Activated T-cell treated with anti-CD3 and anti-CD28 coated beads for 4 hours (primary cell): ENCODE results near the gene MTOR.
"Not testable (repeated sequence)": the region's sequence is repeated elsewhere in the genome, so short reads cannot be mapped to it uniquely, and the experiment has no call there.

Experiments used
- DNase-seq: peaks from one replicate; pipeline ENCODE4 v3.0.0-alpha.2; 2020

MTOR gene

DNA sequence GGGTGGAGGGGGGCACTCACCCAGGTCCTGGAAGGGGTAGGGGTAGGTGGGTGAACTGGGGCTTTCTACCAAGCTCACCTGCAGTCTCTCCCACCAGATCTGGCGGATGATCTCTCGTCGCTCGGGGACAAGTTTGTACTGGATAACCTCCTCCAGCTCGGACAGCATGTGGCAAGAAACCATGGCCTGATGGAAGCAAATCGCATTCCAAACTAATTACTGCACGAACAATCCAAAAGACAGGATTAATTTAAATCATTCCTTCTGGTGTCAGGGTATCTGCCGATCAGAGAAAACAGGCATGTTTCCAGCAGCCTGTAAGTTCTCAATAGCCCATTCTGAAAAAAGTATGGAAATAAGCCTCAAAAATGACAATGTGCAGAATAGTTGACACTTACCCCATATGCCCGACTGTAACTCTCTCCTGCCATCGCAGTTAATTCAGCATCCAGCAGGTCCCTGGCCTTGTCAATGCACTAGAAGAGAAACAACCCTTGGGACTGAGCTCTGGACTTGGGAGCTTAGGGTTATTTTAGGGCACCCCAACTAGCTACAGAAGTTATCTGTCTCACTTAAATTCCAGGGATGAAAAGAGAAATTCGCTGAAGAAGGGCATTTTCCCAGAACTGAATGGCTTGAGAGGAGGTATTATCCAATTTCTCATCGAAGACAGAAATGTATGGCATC is 117.6 kb downstream of the MTOR start:
- no peak for DNase-seq

DNA sequence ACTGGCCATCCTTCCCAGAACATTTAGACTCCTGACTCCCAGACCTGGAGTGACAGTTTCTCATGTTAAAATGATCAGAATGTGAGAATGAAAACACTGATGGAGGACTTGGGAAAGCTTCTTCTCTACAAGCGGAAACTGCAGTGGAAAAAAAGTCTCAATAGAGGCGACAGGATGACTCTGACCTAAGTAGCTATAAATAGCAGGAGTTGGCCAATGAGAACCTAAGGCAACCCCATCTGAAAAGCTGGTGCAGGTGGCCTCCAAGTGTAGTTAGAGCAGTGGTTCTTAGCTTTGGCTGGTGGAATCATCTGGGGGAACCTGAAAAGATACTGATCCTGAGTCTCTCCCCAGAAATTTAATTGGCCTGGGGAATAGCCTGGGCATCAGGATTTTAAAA is 118.4 kb downstream of the MTOR start:
- no peak for DNase-seq

DNA sequence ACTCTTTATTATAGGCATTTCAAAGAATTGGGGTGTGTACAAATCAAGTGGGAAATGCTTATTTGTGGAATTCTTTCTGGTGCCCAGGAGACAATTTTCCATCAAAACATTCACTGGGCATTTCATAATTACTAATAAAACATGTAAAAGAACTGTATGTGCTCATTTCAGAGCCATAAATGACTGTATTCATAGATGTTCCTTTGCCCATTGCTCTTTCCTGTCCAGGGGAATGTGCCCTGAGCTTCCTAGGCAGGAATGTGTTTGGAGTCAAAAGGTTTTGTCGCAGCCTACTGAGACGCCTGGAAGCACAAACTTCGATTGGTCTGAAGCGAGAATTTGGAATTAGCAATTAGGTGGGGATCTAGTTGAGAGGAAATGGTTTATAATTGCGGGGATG is 119.0 kb downstream of the MTOR start:
- no peak for DNase-seq

DNA sequence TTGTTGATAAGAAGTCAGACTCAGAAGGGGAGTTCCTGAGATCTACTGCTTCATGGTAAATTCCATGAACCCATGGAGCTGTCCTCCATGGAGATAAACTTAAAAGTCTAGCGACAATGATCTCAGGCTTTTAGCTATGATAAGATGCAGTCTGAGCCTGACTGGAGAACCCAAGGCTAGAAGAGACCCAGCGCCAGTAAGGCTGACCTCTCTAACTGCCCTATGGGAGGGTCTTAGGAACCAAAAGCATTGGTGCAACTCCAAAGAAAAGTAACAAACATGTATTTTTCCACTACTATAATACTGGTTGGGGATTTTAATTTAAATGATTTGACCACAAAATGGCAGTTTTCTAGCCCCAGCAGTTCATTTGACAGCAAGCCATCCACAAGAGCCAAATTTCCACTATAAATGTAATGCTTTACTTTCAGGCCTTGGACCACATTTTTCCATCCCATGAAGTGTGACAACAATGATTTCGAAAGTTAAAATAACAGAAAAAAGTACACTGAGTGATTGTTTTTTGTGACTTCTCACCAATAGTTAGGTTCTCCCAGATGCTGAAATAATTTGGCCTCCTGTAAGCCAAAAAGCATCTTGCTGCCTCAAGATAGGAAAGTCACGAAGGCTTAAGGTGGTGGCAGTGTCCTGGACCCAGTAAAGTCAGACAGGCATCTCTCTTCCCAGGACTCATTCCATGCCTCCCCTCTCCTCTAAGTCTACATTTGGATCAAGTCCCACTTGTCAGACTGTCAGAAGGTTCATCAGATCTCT is 119.5 kb downstream of the MTOR start:
- no peak for DNase-seq

DNA sequence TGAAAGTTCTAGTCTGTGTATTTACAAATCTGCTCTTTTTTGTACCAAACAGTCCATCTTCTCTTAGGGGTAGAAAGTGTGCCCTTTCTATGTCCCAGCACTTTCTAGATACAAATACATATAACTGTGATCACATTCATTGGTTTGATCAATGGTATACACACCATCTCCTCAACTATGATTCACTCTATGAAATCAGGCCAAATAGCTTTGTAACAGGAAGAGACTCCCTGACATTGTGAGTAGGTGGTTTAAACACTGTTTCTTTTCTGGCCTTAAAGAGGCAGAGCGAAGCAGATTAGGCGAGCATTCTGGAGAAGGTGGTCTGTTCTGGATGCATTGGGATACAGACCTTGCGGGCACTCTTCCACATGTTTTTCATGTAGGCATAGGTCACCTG is 123.4 kb downstream of the MTOR start:
- DNase-seq: no peak

DNA sequence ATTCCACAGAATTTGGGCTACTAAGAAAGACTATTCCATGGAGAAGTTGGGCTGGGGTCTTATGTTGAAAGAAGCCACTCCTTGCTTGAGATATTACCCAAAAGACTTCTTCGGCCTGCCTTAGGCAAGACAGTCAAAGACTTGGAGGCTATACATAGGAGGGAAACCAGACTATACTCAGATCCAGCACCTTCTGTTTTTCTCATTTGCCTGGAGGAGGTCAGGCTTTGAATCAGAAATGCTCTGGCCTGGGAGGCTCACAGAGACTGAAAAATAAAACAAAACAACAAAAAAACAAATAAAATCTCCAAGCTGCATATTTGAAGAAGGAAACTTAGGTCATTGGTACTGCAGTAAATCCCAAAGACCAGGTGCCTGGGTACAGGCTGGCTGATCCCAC is 124.3 kb downstream of the MTOR start:
- DNase-seq: no peak

DNA sequence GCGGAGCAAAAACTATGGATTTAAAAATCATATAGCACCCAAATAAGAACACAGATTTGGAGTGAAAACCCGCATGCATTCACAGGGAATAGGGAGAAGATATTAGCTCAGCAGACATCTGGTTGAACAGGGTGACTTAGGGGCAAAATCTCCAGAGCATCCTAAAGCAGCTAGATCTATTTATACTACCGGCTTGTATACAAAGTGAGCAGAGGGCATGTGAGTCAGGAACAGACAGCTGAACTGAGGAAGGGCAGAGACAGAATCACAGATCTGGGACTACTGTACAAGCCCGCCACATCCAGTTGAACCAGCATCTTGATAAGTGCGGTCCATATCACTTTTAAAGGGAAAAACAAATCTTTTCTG is 127.5 kb downstream of the MTOR start:
- no peak for DNase-seq

DNA sequence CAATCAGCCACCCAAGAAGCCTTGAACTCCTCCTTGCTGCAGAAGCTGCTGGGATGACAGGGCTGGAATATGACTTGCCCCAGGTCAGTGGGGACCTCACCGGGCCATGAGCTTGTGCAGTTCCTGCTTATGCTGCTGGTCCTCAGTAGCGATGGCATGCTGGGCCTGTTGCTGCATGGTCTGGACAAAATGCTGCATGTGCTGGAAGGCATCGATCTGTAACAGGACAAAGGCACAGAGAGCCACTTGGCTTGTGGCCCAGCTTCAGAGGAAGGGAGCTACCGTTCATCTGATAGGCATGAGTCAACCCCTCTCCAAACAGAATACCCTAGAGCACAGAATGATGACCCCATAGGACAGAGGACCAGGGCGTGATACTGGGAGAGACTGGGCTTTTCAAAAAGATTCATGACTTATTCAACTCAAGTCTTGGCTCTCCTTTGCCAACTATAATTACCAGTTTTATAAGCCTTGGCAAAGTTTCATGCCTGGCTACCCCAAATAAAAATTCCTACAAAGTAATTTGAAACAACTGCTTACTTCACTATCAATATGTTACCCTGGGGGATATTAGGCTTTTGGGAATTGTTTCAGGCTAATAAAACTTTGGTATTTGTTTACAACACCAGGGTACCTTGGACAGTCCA is 128.0 kb downstream of the MTOR start:
- DNase-seq: no peak

DNA sequence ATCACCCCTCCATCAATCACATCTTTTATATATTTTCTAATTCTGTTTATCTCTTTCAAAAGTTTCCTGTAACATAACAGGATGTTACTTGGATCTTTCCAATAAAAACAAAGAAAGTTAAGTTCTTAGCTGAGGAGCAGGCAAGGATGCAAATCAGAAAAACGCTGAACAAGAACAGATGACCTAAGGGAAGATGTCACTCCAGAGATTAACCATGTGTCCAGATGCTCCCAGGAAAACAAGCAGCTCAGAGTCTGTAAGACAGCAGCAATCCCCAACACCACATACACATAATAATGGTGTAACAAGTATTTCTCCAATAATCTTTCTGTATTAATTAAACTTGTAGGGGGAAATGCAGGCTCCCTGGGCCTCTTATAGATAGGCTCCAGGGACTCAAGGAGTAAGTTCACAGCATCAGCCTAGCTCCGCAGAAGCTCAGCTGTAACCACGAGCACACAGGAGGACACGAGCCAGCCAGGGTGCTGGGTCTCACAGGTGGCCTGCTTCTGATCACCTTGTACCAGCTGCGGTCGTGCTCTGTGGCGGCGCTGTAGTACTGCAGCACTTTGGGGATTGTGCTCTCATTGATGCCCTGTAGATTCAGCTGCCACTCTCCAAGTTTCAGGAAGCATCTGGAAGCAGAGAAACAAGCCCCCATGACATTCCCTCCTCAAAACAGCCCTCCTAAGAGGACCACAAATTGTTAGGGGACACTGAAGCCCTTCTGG is 129.6 kb downstream of the MTOR start:
- DNase-seq: no peak

DNA sequence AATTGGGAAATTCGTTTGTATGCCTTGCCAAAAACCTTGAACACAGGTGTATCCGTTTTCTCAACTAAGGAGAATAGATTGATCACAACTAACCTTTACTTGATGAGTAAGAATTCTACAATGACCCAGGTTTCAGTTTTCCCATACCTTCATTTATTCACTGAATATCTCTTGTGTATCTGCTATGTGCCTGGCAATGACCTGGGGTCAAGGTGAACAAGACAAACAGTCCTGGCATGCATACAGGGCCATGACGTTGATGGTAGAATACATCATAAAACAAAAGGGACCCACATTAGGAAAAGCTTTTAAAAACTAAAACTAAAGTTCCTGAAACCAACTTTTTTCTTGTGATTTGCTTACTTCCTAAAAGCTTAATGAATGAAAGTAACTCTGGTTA is 130.5 kb downstream of the MTOR start:
- DNase-seq: no peak

DNA sequence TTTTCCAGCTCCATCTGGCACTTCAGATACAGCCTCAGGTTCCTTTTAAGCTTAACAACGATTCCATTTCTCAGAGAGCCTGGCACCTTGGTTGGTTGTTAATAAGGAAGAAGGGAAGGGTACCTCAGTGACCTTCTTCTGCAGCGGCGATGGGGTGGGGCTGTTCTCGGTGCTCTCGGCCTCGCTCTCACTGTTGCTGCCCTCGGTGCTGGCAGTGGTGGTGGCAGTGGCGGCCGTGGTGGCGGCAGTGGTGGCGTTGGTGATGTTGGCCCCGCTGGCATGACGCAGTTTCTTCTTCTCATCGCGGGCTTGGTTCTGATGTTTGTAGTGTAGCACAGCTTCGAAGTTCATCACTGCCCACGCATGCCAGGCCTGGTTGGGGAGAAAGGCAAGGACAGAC is 131.9 kb downstream of the MTOR start:
- no peak for DNase-seq

DNA sequence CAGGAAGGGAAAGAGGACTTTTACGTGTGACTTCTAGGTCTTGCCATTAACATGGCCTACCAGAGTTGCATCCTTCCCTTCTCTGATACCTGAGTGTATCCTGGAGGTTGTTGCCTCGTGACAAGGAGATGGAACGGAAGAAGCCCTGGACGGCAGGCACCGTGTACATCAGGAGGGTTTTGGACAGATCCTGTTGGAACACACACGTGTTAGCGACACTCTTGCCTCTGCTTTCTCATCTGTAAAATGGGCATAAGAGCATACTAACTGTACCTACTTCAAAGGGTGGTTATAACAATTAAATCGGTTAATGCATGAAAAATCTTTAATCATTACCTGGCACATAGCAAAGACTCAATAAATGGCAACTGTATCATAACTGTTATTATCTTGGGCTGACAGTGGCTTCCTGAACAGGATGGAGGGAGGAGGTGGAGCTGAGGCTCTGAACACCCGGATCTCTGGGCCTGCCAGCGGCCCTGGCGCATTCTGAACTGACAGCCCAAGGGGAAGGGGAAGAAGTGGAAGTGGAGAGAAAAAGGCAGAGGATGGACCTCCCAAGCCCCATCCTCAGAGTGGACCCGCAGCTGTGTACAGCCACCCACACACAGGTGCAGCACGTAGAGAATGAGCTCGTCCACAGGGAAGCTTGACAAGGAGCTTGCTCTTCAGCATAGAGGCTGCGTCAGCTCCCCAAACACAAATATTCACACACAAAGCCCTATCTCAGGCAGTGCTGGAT is 132.5 kb downstream of the MTOR start:
- no peak for DNase-seq

DNA sequence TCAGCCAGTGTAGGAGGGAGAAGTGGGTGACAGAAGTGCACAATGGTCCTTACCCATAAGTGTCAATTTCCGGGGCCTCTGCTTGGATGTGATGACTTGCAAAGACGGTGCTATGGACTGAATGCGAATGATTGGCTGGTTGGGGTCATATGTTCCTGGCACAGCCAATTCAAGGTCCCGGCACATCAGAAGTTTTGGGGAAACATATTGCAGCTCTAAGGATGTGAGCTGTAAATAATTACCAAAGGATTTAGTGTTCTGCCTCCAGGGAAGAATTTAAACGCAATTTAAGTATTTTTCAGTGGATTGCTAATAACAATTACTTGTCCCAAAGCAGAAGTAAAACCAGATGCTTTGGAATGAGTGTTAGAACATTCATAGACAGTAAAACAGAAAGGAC is 135.8 kb downstream of the MTOR start:
- DNase-seq: no peak

DNA sequence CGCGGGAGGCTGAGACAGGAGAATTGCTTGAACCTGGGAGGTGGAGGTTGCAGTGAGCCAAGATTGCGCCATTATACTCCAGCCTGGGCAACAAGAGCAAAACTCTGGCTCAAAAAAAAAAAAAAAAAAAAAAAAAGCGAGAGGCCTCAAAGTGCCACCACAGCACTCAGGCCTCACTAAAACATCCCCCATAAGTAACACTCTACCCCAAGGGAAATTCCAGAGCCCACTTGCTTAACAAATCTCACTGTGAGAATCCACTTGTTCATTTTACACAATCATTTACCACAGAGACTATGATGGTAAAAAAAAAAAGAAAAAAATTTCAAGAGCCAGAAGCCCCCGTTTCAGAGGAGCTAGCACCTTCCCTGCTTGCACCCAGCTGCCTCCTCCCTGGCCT is 136.4 kb downstream of the MTOR start:
- no peak for DNase-seq

DNA sequence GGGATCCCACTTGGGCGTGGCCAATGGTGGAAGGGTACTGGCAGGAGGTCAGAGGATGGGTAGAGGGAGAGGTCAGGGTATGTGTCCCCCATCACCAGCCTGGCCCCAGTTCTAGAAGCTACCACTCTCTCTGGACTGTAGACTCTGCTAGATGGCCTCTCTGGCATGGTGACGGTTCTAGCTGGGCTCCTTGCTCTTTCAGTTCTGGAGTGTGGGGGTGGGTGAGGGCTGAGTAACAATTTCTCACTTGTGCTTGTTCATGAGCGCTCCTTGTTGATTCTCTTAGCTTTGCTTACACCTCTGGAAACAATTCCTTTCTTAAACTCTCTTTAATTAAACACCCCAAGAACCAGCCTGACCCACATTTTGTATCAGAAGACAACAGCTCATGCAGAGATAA is 137.4 kb downstream of the MTOR start:
- no peak for DNase-seq

DNA sequence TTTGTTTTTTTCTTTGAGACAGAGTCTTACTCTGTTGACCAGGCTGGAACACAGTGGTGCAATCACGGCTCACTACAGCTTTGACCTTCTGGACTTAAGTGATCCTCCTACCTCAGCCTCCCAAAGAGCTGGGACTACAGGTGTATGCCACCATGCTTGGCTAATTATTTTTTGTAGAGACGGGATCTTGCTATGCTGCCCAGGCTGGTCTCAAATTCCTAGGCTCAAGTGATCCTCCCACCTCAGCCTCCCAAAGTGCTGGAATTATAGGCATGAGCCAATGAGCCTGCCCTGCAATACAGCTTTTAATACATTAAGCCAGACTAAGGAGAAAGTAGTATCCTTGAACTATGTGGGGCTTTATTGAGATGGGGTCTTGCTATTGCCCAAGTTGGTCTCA is 146.0 kb downstream of the MTOR start:
- no peak for DNase-seq

DNA sequence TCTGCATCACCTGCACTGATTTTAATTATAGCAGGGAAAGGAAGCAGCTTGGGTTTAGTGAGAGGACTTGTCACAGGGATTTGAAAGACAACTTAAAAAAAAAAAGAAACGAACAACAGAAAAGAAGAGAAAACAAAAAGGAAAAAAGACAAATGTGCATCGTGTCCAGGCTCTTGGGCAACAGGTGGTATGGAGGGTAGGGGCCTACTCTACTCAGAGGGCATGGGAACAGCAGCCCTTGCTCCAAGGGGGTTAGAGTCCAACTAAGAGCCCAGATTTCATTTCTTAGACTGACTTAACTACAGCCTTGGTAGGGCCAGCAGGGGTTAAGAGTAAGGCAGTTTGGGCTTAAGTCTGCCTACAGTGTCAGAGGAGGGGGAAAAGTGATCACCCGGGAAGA is 147.4 kb downstream of the MTOR start:
- DNase-seq: no peak

DNA sequence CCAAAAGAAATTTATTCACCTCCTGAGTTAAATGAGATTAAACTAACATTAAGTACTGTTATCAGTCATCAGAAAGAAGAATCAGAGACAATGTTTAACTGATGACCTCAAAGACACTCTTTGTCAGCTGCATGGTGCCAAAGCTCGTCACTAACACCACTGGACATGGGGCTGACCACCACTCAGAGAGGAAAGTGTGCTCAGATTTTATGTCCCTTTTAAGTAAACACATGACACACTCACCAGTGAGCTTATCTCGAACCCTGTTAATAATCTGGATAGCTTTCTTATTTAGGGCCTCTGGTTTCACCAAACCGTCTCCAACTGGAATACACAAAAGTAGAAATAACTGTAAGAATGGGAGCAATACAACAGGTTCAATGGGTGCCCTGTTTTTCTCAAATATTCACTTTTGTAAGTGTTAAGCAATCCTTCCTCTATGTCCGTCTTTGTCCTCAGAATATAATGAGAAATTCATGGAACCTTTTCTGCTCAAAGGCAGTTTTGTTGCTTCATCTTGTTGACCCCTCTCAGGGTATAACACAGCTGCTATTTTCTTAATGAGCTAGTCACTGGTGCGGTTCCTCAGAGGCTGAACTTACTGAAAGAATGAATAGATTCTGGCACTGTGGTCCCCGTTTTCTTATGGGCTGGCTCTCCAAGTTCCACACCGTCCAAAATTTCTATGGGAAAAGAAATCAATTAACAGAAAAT is 153.1 kb downstream of the MTOR start:
- no peak for DNase-seq

DNA sequence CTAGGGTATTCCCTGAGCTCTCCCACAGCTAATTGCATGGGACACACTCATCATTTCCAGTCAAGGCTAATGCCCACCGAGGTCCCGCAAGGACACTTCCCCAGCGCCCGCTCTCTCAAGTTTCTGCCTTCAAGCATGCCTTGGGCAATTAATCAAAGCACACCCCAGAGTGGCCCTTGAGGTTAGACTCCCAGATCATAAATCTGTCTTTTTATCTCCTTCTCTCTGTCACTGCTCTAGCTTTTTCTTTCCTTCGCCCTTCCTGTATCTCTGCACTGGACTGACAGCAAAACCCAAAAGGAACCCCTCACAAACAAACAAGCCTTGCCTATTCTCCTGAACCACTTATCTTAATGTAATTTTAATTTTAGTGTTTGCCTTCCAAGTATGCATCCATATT is 154.8 kb downstream of the MTOR start:
- DNase-seq: no peak

DNA sequence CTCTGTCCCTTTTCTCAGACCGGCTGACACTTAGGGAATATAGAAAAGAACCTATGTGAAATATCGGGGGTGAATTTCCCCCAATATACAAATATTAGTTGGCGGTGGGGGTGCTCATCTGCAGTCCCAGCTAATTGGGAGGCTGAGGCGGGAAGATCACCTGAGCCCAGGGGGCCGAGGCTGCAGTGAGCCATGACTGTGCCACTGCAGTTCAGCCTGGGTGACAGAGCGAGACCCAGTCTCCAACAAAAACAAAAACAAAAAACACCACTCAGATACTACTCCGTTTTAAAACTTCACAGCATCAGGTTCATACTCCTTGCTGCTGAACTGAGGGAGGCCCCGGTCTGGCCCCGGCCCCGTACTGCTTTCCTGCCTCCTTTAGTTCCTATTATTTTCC is 156.8 kb downstream of the MTOR start:
- no peak for DNase-seq

DNA sequence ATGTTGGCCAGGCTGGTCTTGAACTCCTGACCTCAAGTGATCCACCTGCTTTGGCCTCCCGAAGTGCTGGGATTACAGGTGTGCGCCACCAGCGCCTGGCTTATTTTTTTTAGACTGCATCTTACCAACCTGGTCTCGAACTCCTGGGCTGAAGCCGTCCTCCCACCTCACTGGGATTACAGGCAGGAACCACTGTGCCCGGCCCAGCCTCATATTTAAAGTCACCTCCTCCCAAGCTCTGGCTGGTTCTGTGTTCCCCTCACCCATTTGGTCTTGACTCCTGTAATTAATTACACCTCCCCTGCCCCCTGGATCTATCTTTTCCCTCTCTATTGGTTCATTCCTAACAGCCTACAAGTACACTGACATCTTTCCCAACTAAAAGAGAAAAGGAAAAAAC is 161.0 kb downstream of the MTOR start:
- no peak for DNase-seq

DNA sequence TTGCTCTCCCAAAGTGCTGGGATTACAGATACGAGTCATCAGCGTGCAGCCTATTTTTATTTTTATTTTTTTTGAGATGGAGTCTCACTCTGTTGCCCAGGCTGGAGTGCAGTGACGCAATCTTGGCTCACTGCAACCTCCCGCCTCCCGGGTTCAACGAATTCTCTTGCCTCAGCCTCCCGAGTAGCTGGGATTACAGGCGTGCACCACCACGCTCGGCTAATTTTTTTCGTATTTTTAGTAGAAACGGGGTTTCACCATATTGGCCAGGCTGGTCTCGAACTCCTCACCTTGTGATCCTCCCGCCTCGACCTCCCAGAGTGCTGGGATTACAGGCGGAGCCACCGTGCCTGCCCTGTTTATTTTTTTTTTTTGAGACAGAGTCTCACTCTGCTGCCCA is 161.5 kb downstream of the MTOR start:
- DNase-seq: not testable (repeated sequence)
